Activated T-cell treated with anti-CD3 and anti-CD28 coated beads, Interleukin-2, amount 50 U/mL, for 48 hours (primary cell): Measurements from ENCODE around the gene RFESD.
"Not testable (repeated sequence)": the region's sequence is repeated elsewhere in the genome, so short reads cannot be mapped to it uniquely, and the experiment has no call there.

ENCODE experiments used
- DNase-seq, 2 experiments: peaks; one replicate each; pipeline ENCODE4 v3.0.0-alpha.2; 2020

RFESD gene

GRCh38 chr5:95630394-95630917 lies 16.1 kb upstream of the RFESD start:
- no peak for DNase-seq

DNA sequence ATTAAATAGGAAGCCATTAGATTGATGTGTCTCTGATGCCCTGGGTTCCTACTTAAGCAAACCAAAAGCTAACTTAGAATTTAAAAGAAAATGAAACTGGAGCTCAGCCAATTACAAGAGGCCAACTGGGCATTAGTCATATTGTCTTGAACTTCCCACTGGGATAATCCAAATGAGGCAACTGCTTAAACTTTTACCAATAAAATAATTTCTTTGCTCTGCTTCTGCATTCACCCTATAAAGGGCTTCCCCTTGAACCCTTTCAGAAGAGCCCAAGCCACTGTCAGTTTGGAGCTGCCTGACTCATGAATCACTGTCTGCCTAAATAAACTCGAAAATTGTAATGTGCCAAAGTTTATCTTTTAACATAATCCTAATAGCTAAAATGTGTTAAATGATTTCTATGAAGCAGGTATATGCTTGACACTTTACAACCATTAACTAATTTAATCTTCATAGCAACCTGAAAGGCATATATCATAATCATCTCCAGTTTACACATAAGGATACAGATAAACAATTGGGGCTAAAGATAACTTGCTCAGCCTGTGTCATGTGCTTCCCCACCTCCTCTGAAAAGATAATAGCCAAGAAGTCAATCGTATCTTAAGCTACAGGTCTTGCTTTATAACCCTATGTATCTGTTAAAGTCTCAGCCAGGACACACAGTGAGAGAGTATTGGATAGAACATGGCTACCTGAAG lies 15.2 kb upstream of the RFESD start:
- no peak for DNase-seq

DNA sequence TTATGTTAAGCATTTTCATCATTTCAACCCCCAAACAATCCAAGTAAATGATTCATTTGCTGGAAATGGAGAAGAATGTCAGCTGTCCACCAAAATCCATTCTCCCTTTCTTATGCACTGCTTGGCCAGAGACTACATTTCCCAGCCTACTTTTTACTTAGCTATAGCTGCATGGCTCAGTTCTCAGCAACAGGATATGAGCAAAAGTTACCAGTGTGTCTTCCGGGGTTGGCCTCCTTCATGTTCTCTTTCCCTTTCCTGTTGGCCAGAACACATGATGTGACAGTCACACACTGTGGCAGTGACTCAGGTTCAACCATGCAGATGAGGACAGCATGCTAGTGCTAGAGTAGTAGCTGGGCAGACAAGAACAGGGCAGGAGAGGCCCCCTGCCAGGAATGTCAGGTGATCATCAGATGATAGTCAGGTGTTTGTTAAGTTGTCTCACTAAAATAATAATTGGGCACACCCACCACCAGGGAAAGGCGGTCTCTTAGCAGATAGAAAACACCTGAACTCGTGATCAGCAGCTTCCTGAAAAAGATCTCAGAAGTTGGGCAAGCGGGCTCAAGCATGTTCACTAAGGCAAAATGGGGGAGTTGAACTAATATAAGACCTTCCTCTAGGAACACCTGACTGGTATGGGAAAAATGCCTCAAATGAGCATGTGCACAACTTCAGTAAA lies 14.4 kb upstream of the RFESD start:
- peak; percentile 75 to 80 for DNase-seq

- not testable (repeated sequence) for DNase-seq
Observed at GRCh38 chr5:95632942-95633341, 13.6 kb upstream of the RFESD start.

DNA sequence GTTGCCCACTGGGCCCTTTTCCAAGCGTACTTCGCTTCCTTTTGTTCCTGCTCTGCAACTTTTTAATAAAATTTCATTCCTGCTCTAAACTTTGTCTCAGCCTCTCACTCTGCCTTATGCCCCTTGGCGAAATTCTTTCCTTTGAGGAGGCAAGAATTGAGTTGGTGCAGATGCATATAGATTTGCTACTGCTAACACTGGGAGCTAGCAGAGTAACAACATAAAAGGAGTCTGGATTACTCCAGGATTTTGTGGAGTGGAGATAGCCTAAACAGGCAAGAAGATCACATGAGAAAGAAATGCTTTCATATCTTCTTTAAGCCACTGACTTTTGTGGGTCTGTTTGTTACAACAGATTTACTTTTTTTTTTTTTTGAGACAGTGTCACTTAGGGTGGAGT lies 12.9 kb upstream of the RFESD start:
- DNase-seq = no peak

DNA sequence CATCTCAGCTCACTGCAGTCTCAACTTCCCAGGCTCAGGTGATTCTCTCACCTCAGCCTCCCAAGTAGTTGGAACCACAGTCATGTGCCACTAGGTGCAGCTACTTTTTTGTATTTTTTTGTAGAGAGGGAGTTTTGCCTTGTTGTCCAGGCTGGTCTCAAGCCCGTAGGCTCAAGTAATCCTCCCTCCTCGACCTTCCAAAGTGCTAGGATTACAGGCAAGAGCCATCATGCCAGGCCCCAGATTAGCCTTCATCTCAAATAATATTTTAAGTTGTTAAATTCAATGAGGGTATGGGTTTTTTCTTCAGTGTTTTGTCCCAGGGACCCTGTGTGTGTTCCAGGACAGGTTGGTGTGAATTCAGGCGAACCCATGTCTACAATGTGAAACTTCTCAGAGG lies 12.5 kb upstream of the RFESD start:
- no peak for DNase-seq

GRCh38 chr5:95638632-95639031 lies 7.9 kb upstream of the RFESD start:
- DNase-seq = no peak

- no peak for DNase-seq
Observed at GRCh38 chr5:95641741-95642220, 4.8 kb upstream of the RFESD start.

GRCh38 chr5:95643152-95643551 lies 3.4 kb upstream of the RFESD start:
- DNase-seq = no peak

DNA sequence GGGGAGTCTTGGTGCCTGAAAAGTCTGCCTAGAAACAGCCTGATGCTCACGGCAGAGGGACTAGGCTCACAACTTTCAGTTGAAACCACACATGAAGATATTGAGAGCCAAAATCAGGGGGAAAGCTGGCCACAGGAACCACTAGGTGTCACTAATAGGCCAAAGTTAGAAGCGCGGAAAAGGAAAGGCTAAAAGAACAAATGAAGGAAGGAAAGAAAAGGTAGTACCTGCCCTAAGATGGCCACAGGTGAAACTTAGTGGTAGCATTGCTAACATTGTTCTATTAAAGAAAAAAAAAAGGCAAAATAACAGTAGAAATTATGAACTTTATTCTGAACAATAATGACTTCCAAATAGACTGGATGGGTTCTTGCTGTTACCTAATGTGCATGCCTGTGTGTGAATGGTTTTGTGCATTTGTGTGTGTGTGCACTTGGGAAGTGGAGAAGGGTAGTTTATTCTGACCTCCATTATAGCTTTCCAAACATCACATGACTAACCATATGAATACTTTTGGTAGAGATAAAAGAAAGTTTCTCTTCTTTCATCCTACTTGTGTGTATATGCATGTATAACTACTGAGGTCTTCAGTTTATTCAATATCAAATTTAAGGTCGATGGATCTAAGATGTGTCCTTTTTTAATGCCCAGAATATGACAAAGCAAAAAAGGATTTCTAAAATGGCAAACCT lies 2.1 kb upstream of the RFESD start:
- peak; percentile 59 to 62 for DNase-seq

DNA sequence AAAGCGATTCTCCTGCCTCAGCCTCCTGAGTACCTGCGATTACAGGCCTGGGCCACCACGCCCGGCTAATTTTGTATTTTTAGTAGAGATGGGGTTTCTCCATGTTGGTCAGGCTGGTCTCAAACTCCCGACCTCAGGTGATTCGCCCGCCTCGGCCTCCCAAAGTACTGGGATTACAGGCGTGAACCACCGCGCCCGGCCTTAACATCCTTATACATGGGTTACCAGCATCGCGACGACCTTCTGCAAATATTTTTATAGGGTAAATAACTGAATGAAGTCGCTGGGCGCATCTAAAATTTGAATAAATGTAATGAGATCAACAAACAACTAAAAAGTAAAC lies 380 bp upstream of the RFESD start:
- not testable (repeated sequence) for DNase-seq

- DNase-seq = no peak
Observed at GRCh38 chr5:95647886-95648860, 1.6 kb downstream of the RFESD start.

DNA sequence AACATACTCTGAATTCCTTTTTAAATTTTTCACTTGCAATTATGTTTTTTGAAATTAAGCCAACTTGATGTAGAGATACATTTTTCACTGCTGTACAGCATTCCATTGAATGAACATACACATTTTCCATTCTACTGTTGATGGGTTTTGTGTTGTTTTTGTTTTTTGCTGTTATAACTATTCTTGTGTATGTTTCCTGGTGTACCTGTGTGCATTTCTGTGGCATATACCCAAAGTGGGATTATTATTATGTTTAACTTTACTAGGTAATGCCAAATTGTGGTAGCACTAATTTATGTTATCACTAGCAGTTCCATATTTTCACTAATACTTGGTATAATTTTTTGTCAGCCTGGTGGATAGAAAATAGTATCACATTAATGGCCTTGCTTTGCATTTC lies 2.7 kb downstream of the RFESD start:
- no peak for DNase-seq

DNA sequence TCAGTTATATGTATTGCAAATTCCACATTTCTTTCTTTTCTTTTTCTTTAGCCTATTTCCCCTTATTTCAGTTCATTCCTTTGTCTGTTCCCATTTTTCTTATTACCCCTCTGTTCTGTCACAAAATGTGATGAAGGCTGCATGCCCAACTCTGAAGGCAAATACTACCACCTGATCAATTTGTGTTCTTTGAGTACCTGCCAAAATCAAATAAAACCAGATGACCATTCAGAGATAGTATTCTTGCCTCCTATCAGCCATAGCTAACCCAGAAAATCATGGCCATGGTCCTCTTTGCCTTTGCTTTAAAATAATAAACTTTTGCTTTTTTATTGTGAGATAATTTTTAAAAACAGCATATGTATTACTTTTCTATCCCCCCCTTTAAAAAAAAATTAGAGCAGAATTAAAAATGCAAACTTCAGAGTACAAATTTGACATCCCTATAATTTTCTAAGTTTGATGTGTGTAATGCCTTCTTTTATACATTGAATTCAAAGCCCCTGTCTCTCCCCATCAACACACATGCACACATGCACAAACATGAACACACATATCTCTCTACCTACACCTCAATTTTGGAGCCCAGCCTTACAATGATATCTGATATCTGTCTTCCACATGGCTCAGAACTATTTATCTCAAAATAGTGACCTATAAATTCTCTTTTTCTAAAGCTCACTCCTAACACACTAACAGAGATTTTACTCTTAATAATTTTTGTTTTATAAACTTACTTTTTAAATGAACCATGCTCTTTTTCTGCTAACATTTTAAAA lies 3.5 kb downstream of the RFESD start:
- no peak for DNase-seq

DNA sequence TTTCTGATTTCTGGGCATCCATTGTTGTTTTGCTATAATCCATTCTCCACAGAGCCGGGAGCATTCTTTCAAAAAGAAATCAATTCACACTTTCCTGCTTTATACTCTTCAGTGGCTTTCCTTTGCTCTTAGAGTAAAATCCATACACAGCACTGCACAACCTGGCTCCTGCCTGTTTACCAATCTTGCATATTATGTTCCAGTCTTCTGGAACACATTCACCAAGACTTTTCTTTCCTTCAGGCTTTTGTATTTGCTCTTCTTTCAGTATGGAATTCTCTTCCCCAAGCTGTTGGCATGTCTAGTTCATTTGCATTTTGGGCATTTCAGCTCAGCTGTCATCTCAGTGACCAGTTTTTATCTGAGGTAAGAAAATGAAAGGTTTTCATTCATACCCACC lies 6.3 kb downstream of the RFESD start:
- DNase-seq = no peak

GRCh38 chr5:95654196-95654595 lies 7.6 kb downstream of the RFESD start:
- DNase-seq = no peak

DNA sequence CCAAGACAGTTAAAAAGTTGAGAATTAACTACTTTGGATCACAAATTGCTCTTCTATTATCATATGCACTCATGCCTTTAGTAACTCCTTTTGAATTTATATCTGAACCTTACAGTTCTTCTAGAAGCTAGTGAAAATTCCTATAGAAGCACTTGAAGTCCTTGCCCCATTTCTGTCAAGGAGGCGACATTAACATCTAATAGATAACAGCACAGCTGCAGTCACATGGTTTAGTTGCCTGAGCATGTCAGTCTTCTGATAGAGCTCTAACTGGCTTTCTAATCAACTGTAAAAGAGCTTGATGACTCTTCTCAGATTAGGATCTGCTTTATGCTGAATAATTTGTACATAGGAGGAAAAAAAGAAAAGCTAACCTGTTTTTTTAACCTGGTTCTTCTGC lies 9.0 kb downstream of the RFESD start:
- DNase-seq = no peak

- DNase-seq = no peak
Observed at GRCh38 chr5:95660060-95660459, 13.5 kb downstream of the RFESD start.

- DNase-seq = no peak
Observed at GRCh38 chr5:95662946-95663345, 16.4 kb downstream of the RFESD start.

GRCh38 chr5:95664204-95664786 lies 17.7 kb downstream of the RFESD start:
- DNase-seq = no peak

DNA sequence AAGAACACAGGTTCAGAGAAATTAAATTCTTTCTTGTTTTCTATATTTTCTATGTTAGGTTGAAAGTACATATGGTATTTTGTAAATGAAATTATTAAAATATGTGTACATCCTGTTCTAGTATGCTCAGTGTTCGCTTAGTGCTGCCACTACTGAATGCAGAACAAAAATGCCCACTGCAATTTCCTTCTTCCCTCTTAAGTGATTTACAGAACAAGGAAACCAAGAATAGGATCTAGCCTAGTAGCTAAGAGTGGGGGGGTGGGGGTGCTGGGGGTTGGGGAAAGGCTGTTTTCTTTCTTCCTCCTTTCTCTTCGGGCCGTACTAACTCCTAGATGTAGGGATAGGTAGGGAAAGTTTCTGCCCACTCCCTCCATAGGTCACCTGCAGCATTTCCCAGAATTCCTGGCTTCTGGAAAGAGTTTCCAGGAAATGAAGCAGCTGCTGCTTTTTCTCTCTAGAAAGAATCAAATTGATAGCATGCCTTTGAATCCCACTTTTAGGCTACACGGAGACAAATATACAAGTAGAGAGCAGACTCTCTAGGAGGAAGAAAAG lies 20.6 kb downstream of the RFESD start:
- DNase-seq = no peak
